Activated CD8-positive, alpha-beta memory T cell treated with anti-CD3 and anti-CD28 coated beads for 4 hours (primary cell): ENCODE results near the gene WDR4.
A peak's percentile ranks its signal among the peaks of the same experiment; 100 is the strongest.
"Not testable (repeated sequence)": the region's sequence is repeated elsewhere in the genome, so short reads cannot be mapped to it uniquely, and the experiment has no call there.

Source experiments
- DNase-seq, 2 donors: peaks; one replicate each; pipeline ENCODE4 v3.0.0-alpha.2; 2020; ENCODE audit warnings: low read depth in 2 of 2

Gene WDR4

GRCh38 chr21:42839271-42840231 lies 39.8 kb downstream of the WDR4 start:
- no peak for DNase-seq

- DNase-seq: not testable (repeated sequence)
Measured at GRCh38 chr21:42838212-42838690, 41.1 kb downstream of the WDR4 start.

GRCh38 chr21:42837421-42838211 lies 41.7 kb downstream of the WDR4 start:
- no peak for DNase-seq

GRCh38 chr21:42836767-42837301 lies 42.5 kb downstream of the WDR4 start:
- no peak for DNase-seq

GRCh38 chr21:42836402-42836666 lies 43.0 kb downstream of the WDR4 start:
- DNase-seq: no peak

- DNase-seq: no peak
Measured at GRCh38 chr21:42835611-42836401, 43.5 kb downstream of the WDR4 start.

- DNase-seq: no peak
Measured at GRCh38 chr21:42835211-42835610, 44.1 kb downstream of the WDR4 start.

- DNase-seq: no peak
Measured at GRCh38 chr21:42834726-42835191, 44.6 kb downstream of the WDR4 start.

- no peak for DNase-seq
Measured at GRCh38 chr21:42833859-42834725, 45.2 kb downstream of the WDR4 start.

- DNase-seq: no peak
Measured at GRCh38 chr21:42833439-42833815, 45.9 kb downstream of the WDR4 start.

- not testable (repeated sequence) for DNase-seq
Measured at GRCh38 chr21:42832321-42832630, 47.1 kb downstream of the WDR4 start.

- DNase-seq: no peak
Measured at GRCh38 chr21:42830456-42831455, 48.6 kb downstream of the WDR4 start.

- no peak for DNase-seq
Measured at GRCh38 chr21:42829954-42830353, 49.4 kb downstream of the WDR4 start.

- no peak for DNase-seq
Measured at GRCh38 chr21:42829417-42829816, 49.9 kb downstream of the WDR4 start.

- DNase-seq: no peak
Measured at GRCh38 chr21:42827588-42827987, 51.8 kb downstream of the WDR4 start.

GRCh38 chr21:42820616-42821465 lies 58.5 kb downstream of the WDR4 start:
- no peak for DNase-seq

GRCh38 chr21:42819861-42820615 lies 59.3 kb downstream of the WDR4 start:
- DNase-seq: no peak

GRCh38 chr21:42818328-42818749 lies 61.0 kb downstream of the WDR4 start:
- peak in 1 of 2 donors; percentile 24 for DNase-seq
